WI38 (cell line): Measurements from ENCODE around the gene PRDM13.

ENCODE experiments used
- H3K4me3 ChIP-seq: 2 replicates; pipeline ENCODE4 v1.5.1; 2011; ENCODE audit warnings: low read depth, mild to moderate bottlenecking, control low read depth, low read length
- TF ChIP-seq, protein P1 (sequence below): IDR thresholded peaks from 2 replicates; pipeline ENCODE4 v1.5.1; 2012; ENCODE audit warnings: low read depth, mild to moderate bottlenecking, control low read depth, low read length

The PRDM13 gene

DNA sequence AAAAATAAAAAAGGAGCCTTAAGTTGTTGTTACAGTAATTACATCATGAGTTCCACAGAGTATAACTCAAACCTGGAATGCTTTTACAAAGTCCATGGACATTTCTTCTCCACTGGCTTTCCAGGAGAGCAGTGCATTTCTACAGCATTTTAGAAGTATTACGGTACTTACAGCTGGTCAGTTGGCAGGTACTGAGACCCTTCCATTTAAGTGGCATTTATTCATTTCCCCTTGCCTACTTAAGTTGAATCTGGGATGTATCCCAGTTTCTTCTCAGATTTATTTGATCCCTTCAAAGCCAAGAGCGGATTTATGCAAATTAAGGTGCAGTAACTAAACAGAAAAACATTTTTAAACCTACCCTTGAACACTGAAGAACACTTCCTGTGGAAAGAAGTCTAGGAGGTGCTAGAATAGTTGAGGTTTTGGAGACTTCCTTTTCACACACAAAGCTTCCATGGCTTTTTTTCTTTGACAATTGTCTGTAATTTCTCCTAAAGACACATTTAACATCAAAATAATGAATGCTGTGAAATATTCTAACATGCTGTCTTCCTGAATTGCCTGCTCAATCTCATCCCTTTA, 3.4 kb downstream of the PRDM13 start:
- H3K4me3 ChIP-seq: no peak overlapping the region

DNA sequence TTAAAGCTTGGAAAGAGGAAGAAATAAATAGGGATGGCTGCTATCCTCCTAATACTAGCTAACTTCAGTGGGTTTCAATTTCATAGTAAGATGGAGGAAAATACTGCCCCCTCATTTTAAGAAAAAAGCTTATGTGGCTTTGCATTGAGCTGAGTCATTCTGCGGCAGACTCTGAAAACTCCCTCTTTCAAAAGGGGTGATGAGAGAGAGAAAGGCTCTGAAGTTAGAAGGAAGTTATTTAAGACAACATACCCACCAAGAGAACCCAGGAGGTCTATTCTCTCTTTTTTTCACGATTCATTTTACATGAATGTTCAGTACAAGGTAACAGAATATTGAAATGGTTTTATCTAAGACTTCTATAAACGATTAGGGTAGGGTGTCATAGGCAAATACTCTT, 4.5 kb downstream of the PRDM13 start:
- TF ChIP-seq, protein P1, sequence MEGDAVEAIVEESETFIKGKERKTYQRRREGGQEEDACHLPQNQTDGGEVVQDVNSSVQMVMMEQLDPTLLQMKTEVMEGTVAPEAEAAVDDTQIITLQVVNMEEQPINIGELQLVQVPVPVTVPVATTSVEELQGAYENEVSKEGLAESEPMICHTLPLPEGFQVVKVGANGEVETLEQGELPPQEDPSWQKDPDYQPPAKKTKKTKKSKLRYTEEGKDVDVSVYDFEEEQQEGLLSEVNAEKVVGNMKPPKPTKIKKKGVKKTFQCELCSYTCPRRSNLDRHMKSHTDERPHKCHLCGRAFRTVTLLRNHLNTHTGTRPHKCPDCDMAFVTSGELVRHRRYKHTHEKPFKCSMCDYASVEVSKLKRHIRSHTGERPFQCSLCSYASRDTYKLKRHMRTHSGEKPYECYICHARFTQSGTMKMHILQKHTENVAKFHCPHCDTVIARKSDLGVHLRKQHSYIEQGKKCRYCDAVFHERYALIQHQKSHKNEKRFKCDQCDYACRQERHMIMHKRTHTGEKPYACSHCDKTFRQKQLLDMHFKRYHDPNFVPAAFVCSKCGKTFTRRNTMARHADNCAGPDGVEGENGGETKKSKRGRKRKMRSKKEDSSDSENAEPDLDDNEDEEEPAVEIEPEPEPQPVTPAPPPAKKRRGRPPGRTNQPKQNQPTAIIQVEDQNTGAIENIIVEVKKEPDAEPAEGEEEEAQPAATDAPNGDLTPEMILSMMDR: no peak
- no peak overlapping the region for H3K4me3 ChIP-seq

More for the DNA sequence above, 3.4 kb downstream of the PRDM13 start:
- TF ChIP-seq, protein P1: no peak

DNA sequence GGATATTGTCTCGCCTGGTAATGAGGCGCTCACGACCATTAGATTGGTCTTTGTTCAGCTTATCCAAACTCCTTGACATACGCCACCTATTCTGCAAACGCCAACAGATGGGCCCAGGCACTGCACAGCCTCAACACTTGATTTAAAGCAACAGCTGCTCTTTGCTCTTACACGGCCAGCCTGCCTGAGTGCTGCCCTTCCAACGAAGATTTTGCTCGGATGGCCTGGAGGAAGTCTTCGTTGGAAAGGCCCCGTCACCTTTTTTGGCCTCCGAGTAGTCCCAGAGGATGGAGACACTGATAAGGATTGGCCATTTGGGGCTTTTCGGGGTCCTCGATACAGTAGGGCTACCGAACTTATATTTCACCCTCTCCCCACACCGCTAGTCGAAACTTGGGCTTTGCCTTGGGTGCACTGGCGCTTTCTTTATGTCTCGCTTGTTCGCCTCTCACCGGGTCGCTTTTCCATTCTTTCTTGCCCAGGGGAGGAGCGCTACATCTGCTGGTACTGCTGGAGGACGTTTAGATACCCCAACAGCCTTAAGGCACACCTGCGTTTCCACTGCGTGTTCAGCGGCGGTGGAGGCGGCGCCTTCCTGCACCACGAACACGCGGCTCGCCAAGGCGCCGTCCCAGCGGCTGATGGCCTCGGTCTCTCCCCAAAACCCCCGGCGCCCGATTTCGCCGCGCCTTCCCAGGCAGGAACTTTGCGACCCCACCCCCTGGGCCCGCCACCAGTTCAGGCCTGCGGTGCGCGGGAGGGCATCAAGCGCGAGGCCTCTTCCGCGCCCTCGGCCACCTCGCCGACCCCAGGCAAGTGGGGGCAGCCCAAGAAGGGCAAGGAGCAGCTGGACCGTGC, 6.1 kb downstream of the PRDM13 start:
- H3K4me3 ChIP-seq: no peak overlapping the region; the same call in 1 of the 2 replicates
- TF ChIP-seq, protein P1: no peak

DNA sequence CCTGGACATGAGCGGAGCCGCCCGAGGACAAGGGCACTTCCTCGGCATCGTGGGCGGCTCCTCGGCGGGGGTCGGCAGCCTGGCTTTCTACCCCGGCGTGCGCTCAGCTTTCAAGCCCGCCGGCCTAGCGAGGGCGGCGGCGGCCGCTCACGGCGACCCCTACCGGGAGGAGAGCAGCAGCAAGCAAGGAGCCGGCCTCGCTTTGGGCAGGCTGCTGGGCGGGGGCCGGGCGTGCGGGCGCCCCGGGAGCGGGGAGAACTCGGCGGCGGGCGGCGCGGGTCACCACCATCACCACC, 6.7 kb downstream of the PRDM13 start:
- H3K4me3 ChIP-seq: peak overlapping the region; percentile 46
- TF ChIP-seq, protein P1: no peak

DNA sequence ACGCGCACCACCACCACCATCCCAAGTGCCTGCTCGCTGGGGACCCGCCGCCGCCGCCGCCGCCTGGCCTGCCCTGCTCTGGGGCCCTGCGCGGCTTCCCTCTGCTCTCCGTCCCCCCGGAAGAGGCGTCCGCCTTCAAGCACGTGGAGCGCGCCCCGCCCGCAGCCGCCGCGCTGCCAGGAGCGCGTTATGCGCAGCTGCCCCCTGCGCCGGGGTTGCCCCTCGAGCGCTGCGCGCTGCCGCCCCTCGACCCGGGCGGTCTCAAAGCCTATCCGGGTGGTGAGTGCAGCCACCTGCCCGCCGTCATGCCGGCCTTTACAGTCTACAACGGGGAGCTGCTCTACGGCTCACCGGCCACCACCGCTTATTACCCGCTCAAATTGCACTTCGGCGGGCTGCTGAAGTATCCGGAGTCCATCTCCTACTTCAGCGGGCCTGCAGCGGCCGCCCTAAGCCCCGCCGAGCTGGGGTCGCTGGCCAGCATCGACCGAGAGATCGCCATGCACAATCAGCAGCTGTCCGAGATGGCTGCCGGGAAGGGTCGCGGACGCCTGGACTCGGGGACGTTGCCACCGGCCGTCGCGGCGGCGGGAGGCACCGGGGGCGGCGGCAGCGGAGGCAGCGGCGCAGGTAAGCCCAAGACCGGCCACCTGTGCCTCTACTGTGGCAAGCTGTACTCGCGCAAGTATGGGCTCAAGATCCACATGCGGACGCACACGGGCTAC, 7.2 kb downstream of the PRDM13 start:
- TF ChIP-seq, protein P1: no peak
- peak overlapping the region; percentile 46 for H3K4me3 ChIP-seq

DNA sequence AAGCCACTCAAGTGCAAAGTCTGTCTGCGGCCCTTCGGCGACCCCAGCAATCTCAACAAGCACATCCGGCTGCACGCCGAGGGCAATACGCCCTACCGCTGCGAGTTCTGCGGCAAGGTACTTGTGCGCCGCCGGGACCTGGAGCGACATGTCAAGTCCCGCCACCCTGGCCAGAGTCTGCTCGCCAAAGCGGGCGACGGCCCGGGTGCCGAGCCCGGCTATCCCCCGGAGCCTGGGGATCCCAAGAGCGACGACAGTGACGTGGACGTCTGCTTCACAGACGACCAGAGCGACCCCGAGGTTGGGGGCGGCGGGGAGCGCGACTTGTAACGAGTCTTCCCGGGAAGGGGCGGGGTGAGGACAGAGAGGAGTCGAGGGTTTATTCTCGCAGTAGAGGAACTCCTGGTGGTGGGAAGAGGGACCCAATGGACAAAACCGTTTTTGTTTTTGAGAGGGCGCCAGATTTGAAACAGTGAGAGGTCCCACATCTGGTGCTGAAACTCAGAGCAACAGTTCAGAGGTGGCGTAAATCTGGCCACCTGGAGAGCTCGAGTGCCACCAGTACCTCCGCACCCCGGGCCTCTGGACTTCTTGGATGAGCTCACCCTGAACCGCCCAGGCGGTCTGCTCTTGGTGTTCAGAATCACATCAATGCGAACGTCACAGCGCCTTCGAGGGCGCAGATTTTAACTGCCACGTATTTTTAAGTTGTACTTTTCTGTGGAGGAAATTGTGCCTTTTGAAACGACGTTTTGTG, 8.0 kb downstream of the PRDM13 start:
- no peak overlapping the region for H3K4me3 ChIP-seq
- TF ChIP-seq, protein P1: no peak
